Tibial nerve (tissue), 4 donors: ENCODE results near the gene PPP1R14C.

ENCODE experiments used
- CTCF ChIP-seq, 5 experiments: fragments of 200-600 bp in 3 of 5; fragments of 450-650 bp in 2 of 5; sonication (generic) in 3 of 5; IDR thresholded peaks; one replicate each; pipeline ENCODE4 v1.5.1; 2016 to 2019; ENCODE audit warnings: antibody characterized with exemption in 5 of 5, mild to moderate bottlenecking in 3 of 5, moderate library complexity in 2 of 5
- EP300 ChIP-seq, 2 donors: sonication (generic); formaldehyde crosslinking; IDR thresholded peaks; one replicate each; pipeline ENCODE4 v1.6.1; 2017; ENCODE audit warnings: antibody characterized with exemption in 2 of 2, mild to moderate bottlenecking in 1 of 2

DNA sequence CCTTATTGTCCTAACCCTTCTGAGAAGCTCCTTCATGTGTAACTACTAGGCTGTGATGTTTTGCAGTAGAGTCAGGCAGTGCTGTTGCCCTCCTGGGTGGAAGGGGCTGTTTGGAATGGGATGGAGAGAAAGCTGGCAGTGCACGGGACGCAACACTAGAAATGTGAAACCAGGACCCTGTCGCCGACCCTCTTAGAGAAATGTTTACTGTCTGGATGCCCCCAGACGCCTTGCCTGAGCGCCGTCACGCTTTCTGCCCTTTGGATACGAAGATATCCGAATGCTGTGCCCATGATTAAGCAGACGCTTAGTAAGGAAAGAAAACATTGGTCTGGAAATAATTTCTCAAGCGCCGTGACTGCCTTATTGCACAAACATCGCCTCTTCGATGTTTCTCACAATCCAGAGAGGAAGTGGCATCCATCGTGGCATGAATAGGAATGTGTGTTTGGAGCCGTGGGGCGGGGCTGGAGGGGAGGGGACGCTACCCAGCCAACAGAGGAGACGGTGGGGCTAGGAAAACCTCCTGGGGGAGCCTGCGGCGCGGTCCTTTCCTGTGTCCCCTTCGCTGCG lies 661 bp upstream of the PPP1R14C start:
- TF ChIP-seq CTCF (IDR thresholded peaks at IDR 0.05) = no peak
- TF ChIP-seq EP300 (IDR thresholded peaks at IDR 0.05) = no peak
